ENCODE measurements around the gene RNF217.

- no peak for TF ChIP-seq CTCF (IDR thresholded peaks at IDR 0.05; ENCODE audit: insufficient read depth, low read length)
- TF ChIP-seq GABPA (IDR thresholded peaks at IDR 0.05; ENCODE audit: low read depth): no peak
- TF ChIP-seq POLR2AphosphoS5 (IDR thresholded peaks at IDR 0.05; ENCODE audit: low read depth): no peak
- no peak for TF ChIP-seq SPI1 (IDR thresholded peaks at IDR 0.05; ENCODE audit: borderline replicate concordance, low read depth)
- TF ChIP-seq, protein P1, sequence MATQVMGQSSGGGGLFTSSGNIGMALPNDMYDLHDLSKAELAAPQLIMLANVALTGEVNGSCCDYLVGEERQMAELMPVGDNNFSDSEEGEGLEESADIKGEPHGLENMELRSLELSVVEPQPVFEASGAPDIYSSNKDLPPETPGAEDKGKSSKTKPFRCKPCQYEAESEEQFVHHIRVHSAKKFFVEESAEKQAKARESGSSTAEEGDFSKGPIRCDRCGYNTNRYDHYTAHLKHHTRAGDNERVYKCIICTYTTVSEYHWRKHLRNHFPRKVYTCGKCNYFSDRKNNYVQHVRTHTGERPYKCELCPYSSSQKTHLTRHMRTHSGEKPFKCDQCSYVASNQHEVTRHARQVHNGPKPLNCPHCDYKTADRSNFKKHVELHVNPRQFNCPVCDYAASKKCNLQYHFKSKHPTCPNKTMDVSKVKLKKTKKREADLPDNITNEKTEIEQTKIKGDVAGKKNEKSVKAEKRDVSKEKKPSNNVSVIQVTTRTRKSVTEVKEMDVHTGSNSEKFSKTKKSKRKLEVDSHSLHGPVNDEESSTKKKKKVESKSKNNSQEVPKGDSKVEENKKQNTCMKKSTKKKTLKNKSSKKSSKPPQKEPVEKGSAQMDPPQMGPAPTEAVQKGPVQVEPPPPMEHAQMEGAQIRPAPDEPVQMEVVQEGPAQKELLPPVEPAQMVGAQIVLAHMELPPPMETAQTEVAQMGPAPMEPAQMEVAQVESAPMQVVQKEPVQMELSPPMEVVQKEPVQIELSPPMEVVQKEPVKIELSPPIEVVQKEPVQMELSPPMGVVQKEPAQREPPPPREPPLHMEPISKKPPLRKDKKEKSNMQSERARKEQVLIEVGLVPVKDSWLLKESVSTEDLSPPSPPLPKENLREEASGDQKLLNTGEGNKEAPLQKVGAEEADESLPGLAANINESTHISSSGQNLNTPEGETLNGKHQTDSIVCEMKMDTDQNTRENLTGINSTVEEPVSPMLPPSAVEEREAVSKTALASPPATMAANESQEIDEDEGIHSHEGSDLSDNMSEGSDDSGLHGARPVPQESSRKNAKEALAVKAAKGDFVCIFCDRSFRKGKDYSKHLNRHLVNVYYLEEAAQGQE (IDR thresholded peaks at IDR 0.05; ENCODE audit: insufficient replicate concordance, low read depth): no peak
Measured at GRCh38 chr6:124979294-124979678, 17.0 kb downstream of the RNF217 start.
